Prostate gland (tissue), 2 donors: ENCODE results near the gene FXYD2. TPM values are rescaled to one million over a fixed set of nuclear protein-coding genes. Genes with fewer than 3 reads are reported as not detected.

Experiments used
- DNase-seq: peaks from one replicate; pipeline ENCODE4 v3.0.0-alpha.2; 2019; ENCODE audit warnings: low spot score
- H3K27ac ChIP-seq, 2 donors: fragments of 200-600 bp; sonication (generic); 2 replicates each; pipeline ENCODE4 v1.5.1; 2017 to 2019
- H3K27me3 ChIP-seq: fragments of 200-600 bp; sonication (generic); replicated peaks from 2 replicates; pipeline ENCODE4 v1.5.1; 2019; ENCODE audit not compliant: insufficient read depth
- H3K36me3 ChIP-seq, 2 donors: fragments of 200-600 bp; sonication (generic); 1 replicate in 1 of 2; 2 replicates in 1 of 2; pipeline versions ENCODE4 v1.5.1 to v1.8.1; 2017 to 2019
- H3K4me1 ChIP-seq: fragments of 200-600 bp; sonication (generic); replicated peaks from 2 replicates; pipeline ENCODE4 v1.5.1; 2019
- H3K4me3 ChIP-seq, 2 donors: fragments of 200-600 bp; sonication (generic); 2 replicates each; pipeline ENCODE4 v1.5.1; 2017 to 2019
- H3K9me3 ChIP-seq: fragments of 200-600 bp; sonication (generic); 2 replicates; pipeline ENCODE4 v1.5.1; 2017
- CTCF ChIP-seq, 4 experiments: fragments of 200-600 bp in 2 of 4; fragments of 450-650 bp in 2 of 4; sonication (generic) in 2 of 4; IDR thresholded peaks; 1 replicate in 3 of 4; 2 replicates in 1 of 4; pipeline ENCODE4 v1.5.1; 2016 to 2019; ENCODE audit warnings: antibody characterized with exemption in 4 of 4, mild to moderate bottlenecking in 2 of 4, moderate library complexity in 2 of 4
- POLR2A ChIP-seq: fragments of 450-650 bp; IDR thresholded peaks from one replicate; pipeline ENCODE4 v1.6.1; 2016; ENCODE audit warnings: antibody characterized with exemption, mild to moderate bottlenecking
- POLR2AphosphoS5 ChIP-seq: sonication (generic); formaldehyde crosslinking; IDR thresholded peaks from one replicate; pipeline ENCODE4 v1.6.1; 2017; ENCODE audit warnings: antibody characterized with exemption
- WGBS: methylation state at CpG from one replicate; pipeline ENCODE4 v1.1.5; 2018; 5-methylcytosine and 5-hydroxymethylcytosine counted together
- intact Hi-C: fragments of 100-400 bp; cut with DNase I; formaldehyde crosslinking; loops from one replicate; pipeline ENCODE4 v1.14.2; 2022
- total RNA-seq, 2 donors: library from RNA; depleted of rRNA; stranded (reverse); fragments of >200 nt; gene quantifications; one replicate each; pipeline ENCODE4 v1.1.0, GENCODE V29; 2016

FXYD2 gene
- total RNA-seq, 2 donors from 2014 or later = 0.87 to 1.8 TPM

GRCh38 chr11:117839936-117840813 lies 15.6 kb upstream of the FXYD2 start:
- intact Hi-C loops = loop anchor here (5.0 to 10.0 kb wide), 2 partner anchors 67 to 215 kb away; no protein-coding TSS in a partner anchor
- no peaks in the 10 kb centered on the region for H3K36me3 ChIP-seq
- H3K9me3 ChIP-seq = no peaks in the 10 kb centered on the region
- TF ChIP-seq POLR2A = no peak
- TF ChIP-seq POLR2AphosphoS5 = no peak
- TF ChIP-seq CTCF (IDR thresholded peaks at IDR 0.05) = no peak
- 96% methylated on average over 10 of the region's 10 CpGs for WGBS
- no peak overlapping the region for H3K27ac ChIP-seq
- H3K4me1 ChIP-seq = no peaks in the 10 kb centered on the region
- no peak for DNase-seq
- H3K27me3 ChIP-seq = no peaks in the 10 kb centered on the region
- H3K4me3 ChIP-seq = no peak overlapping the region

GRCh38 chr11:117839380-117839881 lies 14.9 kb upstream of the FXYD2 start:
- no peaks in the 10 kb centered on the region for H3K27me3 ChIP-seq
- intact Hi-C loops = no loop called here
- TF ChIP-seq POLR2A = no peak
- H3K27ac ChIP-seq = no peak overlapping the region
- DNase-seq = no peak
- H3K36me3 ChIP-seq = no peaks in the 10 kb centered on the region
- WGBS = 87% methylated on average over 7 of the region's 7 CpGs
- no peaks in the 10 kb centered on the region for H3K9me3 ChIP-seq
- H3K4me1 ChIP-seq = no peaks in the 10 kb centered on the region
- H3K4me3 ChIP-seq = no peak overlapping the region

DNA sequence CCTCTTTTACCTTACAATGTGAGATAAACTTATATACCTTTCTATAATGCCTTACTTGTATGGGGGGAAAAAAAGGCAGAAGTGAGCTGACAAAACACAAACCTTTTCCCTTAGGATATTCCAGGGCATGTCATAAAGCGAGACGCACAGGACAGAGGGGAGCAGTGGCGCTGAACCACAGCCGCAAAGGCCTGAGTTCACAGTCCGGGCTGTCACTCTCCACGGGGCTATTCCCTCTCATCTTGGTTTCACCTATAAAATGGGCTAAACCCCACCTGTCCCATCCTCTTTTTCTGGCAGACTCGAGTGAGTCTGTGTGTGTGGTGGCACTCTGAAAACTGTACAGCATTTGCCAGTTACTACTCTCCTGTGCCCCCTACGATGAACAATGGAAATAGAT lies 14.4 kb upstream of the FXYD2 start:
- Histone ChIP-seq H3K27ac (no peak overlapping the region), H3K9me3 (no peaks in the 10 kb centered on the region), H3K27me3 (no peaks in the 10 kb centered on the region), H3K4me3 (no peak overlapping the region), H3K36me3 (no peaks in the 10 kb centered on the region), H3K4me1 (no peaks in the 10 kb centered on the region)
- TF ChIP-seq POLR2AphosphoS5 = no peak
- no peak for TF ChIP-seq POLR2A
- TF ChIP-seq CTCF (IDR thresholded peaks at IDR 0.05) = no peak
- intact Hi-C loops = no loop called here
- WGBS = 74% methylated on average over 8 of the region's 8 CpGs
- DNase-seq = no peak

- no peaks in the 10 kb centered on the region for H3K36me3 ChIP-seq
- 70% methylated on average over 8 of the region's 8 CpGs for WGBS
- no peaks in the 10 kb centered on the region for H3K27me3 ChIP-seq
- TF ChIP-seq POLR2A = no peak
- no peak for TF ChIP-seq POLR2AphosphoS5
- H3K4me3 ChIP-seq = no peak overlapping the region
- no peaks in the 10 kb centered on the region for H3K9me3 ChIP-seq
- no peaks in the 10 kb centered on the region for H3K4me1 ChIP-seq
- intact Hi-C loops = no loop called here
- no peak for DNase-seq
- H3K27ac ChIP-seq = no peak overlapping the region
Observed at GRCh38 chr11:117837791-117838190, 13.2 kb upstream of the FXYD2 start.

DNA sequence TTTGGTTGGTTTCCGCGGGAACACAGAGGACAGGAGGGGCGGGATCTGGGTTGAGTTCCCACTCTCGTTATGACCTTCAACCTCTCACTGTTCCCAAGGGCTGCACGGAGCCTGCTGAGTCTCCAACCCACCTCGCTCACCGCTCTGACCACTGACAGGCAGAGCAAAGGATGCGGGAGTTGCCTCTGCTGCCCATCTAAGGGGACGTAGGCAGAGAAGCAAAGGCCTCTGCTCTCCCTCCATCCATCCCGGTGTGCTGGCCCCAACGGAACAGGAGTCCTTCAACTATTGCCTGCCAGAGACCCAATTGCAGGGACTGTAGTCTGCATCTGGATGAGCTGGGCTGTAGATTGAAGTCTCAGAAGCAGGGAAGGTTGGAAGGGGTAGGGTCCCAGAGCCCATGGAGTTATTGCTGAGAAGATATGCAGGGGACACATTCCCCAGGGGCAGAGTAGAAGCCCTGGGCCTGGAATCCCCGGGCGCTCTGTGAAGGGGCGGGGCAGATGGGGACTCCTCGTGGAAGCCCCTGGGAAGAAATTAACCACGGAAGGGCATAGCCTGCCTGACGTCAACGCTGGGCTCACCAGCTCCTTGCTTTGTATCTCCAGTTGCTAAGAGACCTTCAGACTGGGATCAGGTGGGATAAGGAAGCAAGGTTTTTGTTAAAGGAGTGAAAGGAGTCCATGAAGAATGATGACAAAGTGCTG lies 12.7 kb upstream of the FXYD2 start:
- TF ChIP-seq CTCF (IDR thresholded peaks at IDR 0.05) = no peak
- no peak for DNase-seq
- Histone ChIP-seq H3K9me3 (no peaks in the 10 kb centered on the region), H3K4me3 (no peak overlapping the region), H3K27ac (no peak overlapping the region), H3K27me3 (no peaks in the 10 kb centered on the region), H3K4me1 (no peaks in the 10 kb centered on the region), H3K36me3 (no peaks in the 10 kb centered on the region)
- 73% methylated on average over 18 of the region's 18 CpGs for WGBS
- intact Hi-C loops = no loop called here
